K562 (cell line): ENCODE data around the gene ZNHIT1. TPM values are rescaled to one million over a fixed set of nuclear protein-coding genes. Genes with fewer than 3 reads are reported as not detected.
A peak's percentile ranks its signal among the peaks of the same experiment; 100 is the strongest.

ENCODE experiments used
- ATAC-seq: fragments of 200-7000 bp; cut with Tn5 transposase; 3 replicates; pipeline ENCODE4 v1.9.1; 2020; ENCODE audit warnings: moderate library complexity
- BruUV-seq: library from RNA; stranded (reverse); fragments of 400-500 nt; replicated peaks from 2 replicates; lab custom pipeline; 2021; lab: Mats Ljungman, UMichigan
- CTCF ChIA-PET: fragments of 300-600 bp; formaldehyde crosslinking; extraction: SDS; loops from one replicate; lab custom pipeline; 2021; ENCODE audit warnings: low intra/inter-chr PET ratio; lab: Yijun Ruan, JAX
- POLR2A ChIA-PET: fragments of 300-600, 350-650 bp; sonication (Branson Sonifier 250); formaldehyde crosslinking; extraction: SDS; loops from one replicate; lab custom pipeline; 2021; ENCODE audit warnings: antibody characterized with exemption, inconsistent platforms; lab: Yijun Ruan, JAX
- DNase-seq, 4 experiments: peaks; one replicate each; pipeline versions ENCODE4 v3.0.0 to v3.0.0-alpha.2; 2011 to 2018; ENCODE audit warnings: low spot score in 3 of 4, mixed read lengths in 3 of 4; ENCODE audit errors: extremely low read depth in 1 of 4
- FAIRE-seq: peaks from 2 replicates; lab custom pipeline; 2011; peaks lifted over from hg19 to GRCh38; lab: Jason Lieb, UNC
- H2AFZ ChIP-seq: 2 replicates; pipeline ENCODE4 v1.6.0; 2011; ENCODE audit warnings: low read depth, low read length, control low read depth, inconsistent platforms
- H3K27ac ChIP-seq: fragments of 200-600 bp; 3 replicates; pipeline ENCODE4 v1.8.0; 2011; ENCODE audit warnings: low read depth, mild to moderate bottlenecking, control low read depth, inconsistent platforms, low read length, moderate library complexity, mixed read lengths; ENCODE audit errors: extremely low read depth
- H3K27me3 ChIP-seq, 2 experiments: fragments of 300-600 bp in 1 of 2; 2 replicates in 1 of 2; 3 replicates in 1 of 2; pipeline versions ENCODE4 v1.6.0 to v1.8.0; 2011; ENCODE audit warnings: inconsistent platforms in 2 of 2, low read length in 2 of 2, mild to moderate bottlenecking in 1 of 2, mixed read lengths in 1 of 2, moderate library complexity in 1 of 2; ENCODE audit not compliant: control insufficient read depth in 2 of 2, insufficient read depth in 2 of 2
- H3K36me3 ChIP-seq: fragments of 300-600 bp; 3 replicates; pipeline ENCODE4 v1.8.0; 2011; ENCODE audit warnings: mild to moderate bottlenecking, low read length, inconsistent platforms; ENCODE audit not compliant: control insufficient read depth, insufficient read depth
- H3K4me1 ChIP-seq, 2 experiments: fragments of 200-600 bp in 1 of 2; replicated peaks in 1 of 2; 2 replicates in 1 of 2; 3 replicates in 1 of 2; pipeline versions ENCODE4 v1.5.1 to v1.8.0; 2011; ENCODE audit warnings: inconsistent platforms in 2 of 2, low read length in 2 of 2, mild to moderate bottlenecking in 1 of 2, mixed read lengths in 1 of 2, moderate library complexity in 1 of 2; ENCODE audit not compliant: control insufficient read depth in 2 of 2, insufficient read depth in 2 of 2
- H3K4me2 ChIP-seq: 2 replicates; pipeline ENCODE4 v1.6.1; 2011; ENCODE audit warnings: low read length, control low read depth, inconsistent platforms, mixed read lengths; ENCODE audit not compliant: insufficient read depth
- H3K4me3 ChIP-seq: fragments of 200-600 bp; sonication (generic), shearing (Covaris generic); 2 replicates; pipeline ENCODE4 v1.5.1; 2016; ENCODE audit warnings: control low read depth, inconsistent platforms
- H3K79me2 ChIP-seq: fragments of 200-600 bp; 3 replicates; pipeline ENCODE4 v1.8.0; 2011; ENCODE audit warnings: low read length, inconsistent platforms; ENCODE audit not compliant: control insufficient read depth, insufficient read depth
- H3K9ac ChIP-seq, 2 experiments: 2 replicates each; pipeline versions ENCODE4 v1.6.0 to v1.6.1; 2011; ENCODE audit warnings: low read depth in 2 of 2, low read length in 2 of 2, control low read depth in 1 of 2, inconsistent platforms in 1 of 2, mild to moderate bottlenecking in 1 of 2, mixed read lengths in 1 of 2; ENCODE audit not compliant: insufficient read depth in 1 of 2
- H3K9me1 ChIP-seq: one replicate; pipeline ENCODE4 v1.6.0; 2011; ENCODE audit warnings: inconsistent platforms, mild to moderate bottlenecking, low read length, moderate library complexity; ENCODE audit not compliant: control insufficient read depth, insufficient read depth
- H3K9me3 ChIP-seq: replicated peaks from 2 replicates; pipeline ENCODE4 v1.5.1; 2011; ENCODE audit warnings: low read depth, low read length, inconsistent platforms; ENCODE audit not compliant: control insufficient read depth, insufficient read depth
- H4K20me1 ChIP-seq: replicated peaks from 2 replicates; pipeline ENCODE4 v1.6.1; 2011; ENCODE audit warnings: low read length, inconsistent platforms, mixed read lengths; ENCODE audit not compliant: control insufficient read depth, insufficient read depth
- ARNT ChIP-seq, 2 experiments: fragments of 450-650 bp; IDR thresholded peaks; 2 replicates each; pipeline ENCODE4 v1.6.1; 2016; ENCODE audit warnings: mild to moderate bottlenecking in 1 of 2
- CHD2 ChIP-seq: IDR thresholded peaks from 2 replicates; pipeline ENCODE4 v1.6.1; 2011; ENCODE audit warnings: low read depth, low read length
- MGA ChIP-seq: fragments of 450-650 bp; IDR thresholded peaks from 2 replicates; pipeline ENCODE4 v1.6.1; 2016; ENCODE audit warnings: mild to moderate bottlenecking, moderate library complexity
- POLR2G ChIP-seq: fragments of 200-400 bp; formaldehyde crosslinking; IDR thresholded peaks from 2 replicates; pipeline ENCODE4 v1.6.1; 2017; ENCODE audit warnings: low read depth, mild to moderate bottlenecking, antibody characterized with exemption, low read length, moderate library complexity
- TEAD4 ChIP-seq, 2 experiments: sonication (generic) in 1 of 2; formaldehyde crosslinking in 1 of 2; IDR thresholded peaks; 2 replicates each; pipeline versions ENCODE4 v1.6.1 to v1.8.0; 2012 to 2022; ENCODE audit warnings: borderline replicate concordance in 1 of 2, inconsistent platforms in 1 of 2, low read length in 1 of 2, mild to moderate bottlenecking in 1 of 2, missing genetic modification reagents in 1 of 2
- ZBED1 ChIP-seq: IDR thresholded peaks from 2 replicates; pipeline ENCODE4 v1.6.1; 2014
- ZBTB17 ChIP-seq: fragments of 450-650 bp; formaldehyde crosslinking; IDR thresholded peaks from 2 replicates; pipeline ENCODE4 v1.4.0; 2020; ENCODE audit warnings: mild to moderate bottlenecking
- ZNF551 ChIP-seq: fragments of 250-450 bp; sonication (Bioruptor Pico); IDR thresholded peaks from 2 replicates; pipeline ENCODE4 v1.5.0; 2021; ENCODE audit warnings: mild to moderate bottlenecking, moderate library complexity
- ZNF740 ChIP-seq, 3 experiments: fragments of 200-800 bp in 1 of 3; sonication (Bioruptor generic) in 1 of 3; sonication (generic) in 1 of 3; formaldehyde crosslinking in 1 of 3; IDR thresholded peaks; 2 replicates each; pipeline versions ENCODE4 v1.6.1 to v1.8.0; 2016 to 2022; ENCODE audit warnings: mild to moderate bottlenecking in 2 of 3, missing compliant biosample characterization in 2 of 3, missing genetic modification characterization in 2 of 3, missing genetic modification reagents in 1 of 3
- ZNF780A ChIP-seq: fragments of 250-450 bp; sonication (Bioruptor Pico); IDR thresholded peaks from 2 replicates; pipeline ENCODE4 v1.5.0; 2021; ENCODE audit warnings: mild to moderate bottlenecking
- WGBS: fragments of 100-300 bp; shearing (Covaris generic); methylation state at CpG from one replicate; pipeline ENCODE4 v1.1.6; 2016; ENCODE audit warnings: low coverage, mixed read lengths; ENCODE audit not compliant: insufficient coverage; ENCODE audit errors: missing lambda C conversion rate; 5-methylcytosine and 5-hydroxymethylcytosine counted together
- in situ Hi-C: fragments of 300-500 bp; cut with MboI; formaldehyde crosslinking; loops from 4 replicates; pipeline ENCODE4 v1.15.0; 2018; ENCODE audit warnings: inconsistent platforms, mixed read lengths
- intact Hi-C: fragments of 100-400 bp; cut with micrococcal nuclease; formaldehyde crosslinking; loops from 2 replicates; pipeline ENCODE4 v1.14.2; 2022
- polyA plus RNA-seq, 8 experiments: library from polyadenylated mRNA; depleted of rRNA in 4 of 8; stranded (reverse) in 5 of 8; unstranded in 3 of 8; fragments of >200 nt; fragmentation: Nextera tagmentation in 2 of 8; fragmentation: Illumina TruSeq in 1 of 8; extraction: Ambion mirVana in 2 of 8; extraction: Trizol in 1 of 8; gene quantifications; 2 replicates each; pipeline versions ENCODE4 v1.2.1 to v1.2.3, GENCODE V29; 2011 to 2014; ENCODE audit warnings: inconsistent platforms in 1 of 8, missing spikeins in 1 of 8
- total RNA-seq, 7 experiments: library from RNA; depleted of rRNA in 6 of 7; stranded (reverse); fragments of >200 nt in 6 of 7; fragmentation: Illumina TruSeq in 2 of 7; extraction: Trizol in 2 of 7; gene quantifications; 2 replicates each; pipeline versions ENCODE4 v1.2.1 to v1.2.3, GENCODE V29; 2011 to 2021; ENCODE audit warnings: low replicate concordance in 1 of 7

ZNHIT1 gene
- total and polyA plus RNA-seq, 9 of the 15 experiments (the other 6 are each of a cell fraction or from before 2014, with no cell fraction given): 6.4 to 162 (median 70.1) TPM

- Histone ChIP-seq H3K27ac (no peak overlapping the region), H3K9me1 (no peaks in the 10 kb centered on the region), H3K4me3 (no peak overlapping the region), H2AFZ (no peak overlapping the region), H3K9ac (no peak overlapping the region; a peak in 1 of 4 replicates), H4K20me1 (no peaks in the 10 kb centered on the region), H3K36me3 (peaks cover 63% of the 10 kb centered on the region; the same call in 2 of the 3 replicates), H3K4me2 (no peak overlapping the region), H3K27me3 (no peaks in the 10 kb centered on the region; a peak in 1 of 5 replicates), H3K9me3 (no peaks in the 10 kb centered on the region), H3K79me2 (no peaks in the 10 kb centered on the region), H3K4me1 (peaks cover 0 to 30% of the 10 kb centered on the region in 2 experiments; a peak in 2 of 5 replicates)
- POLR2A ChIA-PET: interaction anchor here (0.7 kb wide), 1 partner anchor 115 kb away, joined by 3 read pairs; no protein-coding TSS in a partner anchor
- no peak for FAIRE-seq
- no TSS peak for BruUV-seq
- intact Hi-C loops (no loop called here), in situ Hi-C loops (no loop called here)
- no peak for DNase-seq
- WGBS: 98% methylated on average over 12 of the region's 14 CpGs
- no peak for ATAC-seq
- CTCF ChIA-PET: no interaction called here
- no peak for TF ChIP-seq TEAD4 (IDR thresholded peaks at IDR 0.05; ENCODE audit: low read length)
- no peak for TF ChIP-seq TEAD4 (CRISPR knock-in tag; IDR thresholded peaks at IDR 0.05; ENCODE audit: borderline replicate concordance)
- TF ChIP-seq ZBED1: no peak
- TF ChIP-seq ARNT (IDR thresholded peaks at IDR 0.05): no peak
- no peak for TF ChIP-seq ZNF551 (CRISPR knock-in tag)
- 0 out of 2 replicates have a peak, but pooled peaks have one; percentile 31 for TF ChIP-seq POLR2G
- TF ChIP-seq ZBTB17 (CRISPR knock-in tag): no peak
- TF ChIP-seq CHD2: no peak
- no peak for TF ChIP-seq MGA
- no peak for TF ChIP-seq ZNF780A (CRISPR knock-in tag)
- no peak for TF ChIP-seq ZNF740 (CRISPR knock-in tag; IDR thresholded peaks at IDR 0.05)
- TF ChIP-seq ZNF740 (tag; IDR thresholded peaks at IDR 0.05): no peak
Observed at GRCh38 chr7:101208794-101209193, 9.2 kb upstream of the ZNHIT1 start.
